Mucosa of stomach (tissue), 1 donor: Measurements from ENCODE around the gene C6orf120.
"Not testable (repeated sequence)": the region's sequence is repeated elsewhere in the genome, so short reads cannot be mapped to it uniquely, and the experiment has no call there.

ENCODE experiments used
- H3K27me3 ChIP-seq: one replicate; pipeline ENCODE4 v1.7.0; 2013; ENCODE audit warnings: mild to moderate bottlenecking, low read length; ENCODE audit not compliant: control insufficient read depth, insufficient read depth
- H3K36me3 ChIP-seq: one replicate; pipeline ENCODE4 v1.7.0; 2013; ENCODE audit warnings: low read length; ENCODE audit not compliant: control insufficient read depth, insufficient read depth
- H3K4me1 ChIP-seq: one replicate; pipeline ENCODE4 v1.7.0; 2013; ENCODE audit warnings: mild to moderate bottlenecking, low read length; ENCODE audit not compliant: control insufficient read depth, insufficient read depth
- H3K4me3 ChIP-seq: one replicate; pipeline ENCODE4 v1.7.0; 2013; ENCODE audit warnings: low read length
- H3K9ac ChIP-seq: one replicate; pipeline ENCODE4 v1.7.0; 2013; ENCODE audit warnings: mild to moderate bottlenecking, low read length, moderate library complexity
- H3K9me3 ChIP-seq: one replicate; pipeline ENCODE4 v1.7.0; 2013; ENCODE audit warnings: mild to moderate bottlenecking, low read length, moderate library complexity; ENCODE audit not compliant: control insufficient read depth
- donor health status: Pancreatic carcinoma.

Gene C6orf120

DNA sequence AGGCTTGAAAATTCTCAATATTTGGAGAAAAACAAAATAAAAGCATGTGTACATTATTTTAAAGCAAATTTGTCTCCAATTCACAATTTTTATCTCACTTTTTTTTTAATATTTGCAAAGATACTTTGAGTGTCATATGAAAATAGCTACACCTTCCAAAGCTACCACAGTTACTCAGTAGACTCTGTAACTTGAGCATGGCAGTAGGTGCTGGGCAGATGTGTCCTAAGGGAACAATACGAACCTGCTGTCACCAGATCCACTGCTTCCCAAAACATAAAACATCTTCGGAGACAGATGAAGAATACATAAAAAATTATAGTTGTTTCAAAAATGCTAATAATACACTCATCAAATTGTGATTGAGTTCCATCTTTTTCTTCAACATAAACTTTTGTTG lies 10.7 kb upstream of the C6orf120 start:
- H3K36me3 ChIP-seq = no peaks in the 10 kb centered on the region

DNA sequence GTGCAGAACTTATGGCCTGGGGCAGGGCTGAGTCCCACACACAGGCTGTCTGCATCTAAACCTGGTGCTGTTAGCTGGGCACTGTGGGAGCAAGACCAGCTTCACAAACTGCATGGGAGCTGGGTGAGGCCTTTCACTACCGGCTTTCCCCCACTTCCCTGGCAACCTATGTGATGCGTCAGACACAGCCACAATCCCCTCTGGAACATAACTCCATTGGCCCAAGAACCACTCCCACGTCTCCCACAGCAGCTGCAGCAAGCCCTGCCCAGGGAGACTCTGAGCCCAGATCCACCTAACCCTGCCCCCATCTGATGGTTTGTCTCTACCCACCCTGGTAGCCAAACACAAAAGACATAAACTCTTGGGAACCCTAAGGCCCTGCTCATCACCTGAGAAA lies 9.4 kb upstream of the C6orf120 start:
- no peak overlapping the region for H3K9ac ChIP-seq
- no peaks in the 10 kb centered on the region for H3K9me3 ChIP-seq
- H3K4me1 ChIP-seq = peaks cover 8% of the 10 kb centered on the region
- H3K4me3 ChIP-seq = no peak overlapping the region
- H3K36me3 ChIP-seq = no peaks in the 10 kb centered on the region
- no peaks in the 10 kb centered on the region for H3K27me3 ChIP-seq

More for the DNA sequence above, 10.7 kb upstream of the C6orf120 start:
- Histone ChIP-seq H3K9me3 (no peaks in the 10 kb centered on the region), H3K27me3 (no peaks in the 10 kb centered on the region), H3K9ac (no peak overlapping the region), H3K4me1 (peaks cover 8% of the 10 kb centered on the region), H3K4me3 (no peak overlapping the region)

DNA sequence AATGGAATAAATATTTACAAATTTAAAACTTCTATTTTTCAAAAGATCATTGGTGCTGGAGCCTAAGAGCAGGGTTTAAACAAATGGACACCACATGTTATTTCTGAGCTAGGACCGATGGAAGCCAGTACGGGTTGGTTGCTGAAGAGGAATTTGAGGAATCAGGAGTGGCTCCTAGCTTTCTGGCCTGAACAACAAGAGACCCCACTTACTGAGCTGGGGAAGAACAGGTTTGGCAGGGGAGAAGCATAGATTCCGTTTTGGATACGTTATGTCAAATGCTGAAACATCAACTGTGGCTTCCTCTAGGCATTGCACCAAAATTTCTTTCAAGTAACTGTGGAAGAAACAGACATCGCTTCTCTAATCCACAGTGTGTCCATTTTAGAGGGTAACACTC lies 6.8 kb upstream of the C6orf120 start:
- Histone ChIP-seq H3K4me1 (peaks cover 8% of the 10 kb centered on the region), H3K27me3 (no peaks in the 10 kb centered on the region), H3K4me3 (no peak overlapping the region), H3K9me3 (no peaks in the 10 kb centered on the region), H3K36me3 (no peaks in the 10 kb centered on the region), H3K9ac (no peak overlapping the region)

- peaks cover 16% of the 10 kb centered on the region for H3K4me1 ChIP-seq
- not testable (repeated sequence) for H3K9ac ChIP-seq, H3K4me3 ChIP-seq, H3K27me3 ChIP-seq, H3K9me3 ChIP-seq, H3K36me3 ChIP-seq
Measured at GRCh38 chr6:169697115-169697514, 4.8 kb upstream of the C6orf120 start.

GRCh38 chr6:169700296-169700695 lies 1.6 kb upstream of the C6orf120 start:
- H3K9ac ChIP-seq = no peak overlapping the region
- H3K9me3 ChIP-seq = no peaks in the 10 kb centered on the region
- no peaks in the 10 kb centered on the region for H3K36me3 ChIP-seq
- H3K4me3 ChIP-seq = no peak overlapping the region
- peaks cover 22% of the 10 kb centered on the region for H3K4me1 ChIP-seq
- H3K27me3 ChIP-seq = no peaks in the 10 kb centered on the region

GRCh38 chr6:169701311-169701953 lies 494 bp upstream of the C6orf120 start:
- H3K36me3 ChIP-seq = no peaks in the 10 kb centered on the region
- peak overlapping the region; percentile 92 for H3K9ac ChIP-seq
- H3K9me3 ChIP-seq = no peaks in the 10 kb centered on the region
- no peaks in the 10 kb centered on the region for H3K27me3 ChIP-seq
- peak overlapping the region; percentile 78 for H3K4me3 ChIP-seq
- H3K4me1 ChIP-seq = peaks cover 22% of the 10 kb centered on the region

GRCh38 chr6:169702840-169703246 lies 917 bp downstream of the C6orf120 start:
- Histone ChIP-seq H3K36me3 (no peaks in the 10 kb centered on the region), H3K9ac (peak overlapping the region; percentile 92), H3K9me3 (no peaks in the 10 kb centered on the region), H3K27me3 (no peaks in the 10 kb centered on the region), H3K4me1 (peaks cover 22% of the 10 kb centered on the region), H3K4me3 (peak overlapping the region; percentile 78)

GRCh38 chr6:169707772-169708171 lies 5.8 kb downstream of the C6orf120 start:
- H3K9ac ChIP-seq = no peak overlapping the region
- H3K36me3 ChIP-seq = no peaks in the 10 kb centered on the region
- H3K27me3 ChIP-seq = no peaks in the 10 kb centered on the region

GRCh38 chr6:169709293-169709692 lies 7.4 kb downstream of the C6orf120 start:
- Histone ChIP-seq H3K9me3 (no peaks in the 10 kb centered on the region), H3K27me3 (no peaks in the 10 kb centered on the region), H3K36me3 (peaks cover 5% of the 10 kb centered on the region), H3K4me1 (peaks cover under 1% of the 10 kb centered on the region), H3K9ac (no peak overlapping the region), H3K4me3 (no peak overlapping the region)

More at GRCh38 chr6:169707772-169708171, 5.8 kb downstream of the C6orf120 start:
- no peaks in the 10 kb centered on the region for H3K9me3 ChIP-seq
- no peak overlapping the region for H3K4me3 ChIP-seq
- H3K4me1 ChIP-seq = peaks cover 14% of the 10 kb centered on the region

- no peaks in the 10 kb centered on the region for H3K4me1 ChIP-seq
- no peaks in the 10 kb centered on the region for H3K27me3 ChIP-seq
- H3K9me3 ChIP-seq = no peaks in the 10 kb centered on the region
- no peak overlapping the region for H3K9ac ChIP-seq
- H3K4me3 ChIP-seq = no peak overlapping the region
- H3K36me3 ChIP-seq = peaks cover 7% of the 10 kb centered on the region
Measured at GRCh38 chr6:169710009-169710408, 8.1 kb downstream of the C6orf120 start.

- Histone ChIP-seq H3K4me3 (no peak overlapping the region), H3K4me1 (no peaks in the 10 kb centered on the region), H3K27me3 (no peaks in the 10 kb centered on the region), H3K9ac (no peak overlapping the region), H3K36me3 (peaks cover 7% of the 10 kb centered on the region), H3K9me3 (no peaks in the 10 kb centered on the region)
Measured at GRCh38 chr6:169714178-169714577, 12.3 kb downstream of the C6orf120 start.

- Histone ChIP-seq H3K4me3 (no peak overlapping the region), H3K9me3 (no peaks in the 10 kb centered on the region), H3K36me3 (peaks cover 7% of the 10 kb centered on the region), H3K27me3 (no peaks in the 10 kb centered on the region), H3K4me1 (no peaks in the 10 kb centered on the region), H3K9ac (no peak overlapping the region)
Measured at GRCh38 chr6:169714595-169714994, 12.7 kb downstream of the C6orf120 start.

DNA sequence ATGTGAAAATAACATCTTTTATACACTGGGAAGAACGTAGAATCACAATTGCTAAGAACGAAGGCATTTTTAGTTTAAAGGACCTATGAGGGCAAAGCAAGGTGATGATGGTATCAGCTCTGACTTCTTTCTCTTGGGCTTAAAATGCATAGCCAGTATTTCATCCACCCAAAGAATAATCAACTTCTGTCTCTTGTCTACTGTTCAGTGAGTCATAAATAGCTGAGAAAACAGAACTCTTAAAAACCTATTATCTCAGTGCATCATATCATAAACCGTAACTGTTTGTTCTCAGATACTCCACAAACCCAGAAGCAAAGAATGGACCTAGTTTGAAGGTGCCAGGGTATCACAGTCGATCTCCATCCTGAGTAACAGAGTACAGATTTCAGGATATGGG lies 17.2 kb downstream of the C6orf120 start:
- Histone ChIP-seq H3K36me3 (peaks cover 4% of the 10 kb centered on the region), H3K9me3 (no peaks in the 10 kb centered on the region), H3K4me1 (no peaks in the 10 kb centered on the region), H3K4me3 (no peak overlapping the region), H3K9ac (no peak overlapping the region), H3K27me3 (no peaks in the 10 kb centered on the region)
